ENCODE data around the gene PSMA6.

GRCh38 chr14:35336494-35337268 is 44.5 kb downstream of the PSMA6 start:
- TF ChIP-seq POLR2A (IDR thresholded peaks at IDR 0.05; ENCODE audit: low read length) (no peak), GATA1 (IDR thresholded peaks at IDR 0.05; ENCODE audit: low read depth, low read length) (no peak)

All from erythroblast (primary cell).